NK-92 treated with Interleukin-12 subunit alpha and Interleukin-12 subunit beta, amount 100 ng/mL, for 24 hours (cell line): ENCODE measurements around the gene KCNIP4.
"Not testable (repeated sequence)": the region's sequence is repeated elsewhere in the genome, so short reads cannot be mapped to it uniquely, and the experiment has no call there.

Source experiments
- DNase-seq: peaks from one replicate; lab custom pipeline; 2025; lab: John Stamatoyannopoulos, UW

KCNIP4 gene

DNA sequence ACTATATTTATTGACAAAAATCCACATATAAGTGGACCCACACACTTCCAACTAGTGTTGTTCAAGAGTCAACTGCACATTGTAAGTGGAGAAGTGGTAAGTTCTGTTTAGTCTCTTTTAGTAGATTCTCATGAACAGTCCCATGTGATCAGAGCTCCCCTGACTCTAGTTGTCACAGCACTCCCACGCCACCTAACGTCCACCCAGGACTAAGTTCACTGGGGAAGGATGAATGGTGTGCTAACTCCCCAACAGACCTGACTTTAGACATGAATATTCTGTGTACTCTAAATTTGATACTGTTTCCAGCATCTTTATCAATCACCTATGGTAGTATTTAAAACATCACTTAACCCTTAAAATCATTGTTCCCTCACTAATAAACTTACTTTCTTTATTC lies 1188.5 kb downstream of the KCNIP4 start:
- DNase-seq, result no peak

DNA sequence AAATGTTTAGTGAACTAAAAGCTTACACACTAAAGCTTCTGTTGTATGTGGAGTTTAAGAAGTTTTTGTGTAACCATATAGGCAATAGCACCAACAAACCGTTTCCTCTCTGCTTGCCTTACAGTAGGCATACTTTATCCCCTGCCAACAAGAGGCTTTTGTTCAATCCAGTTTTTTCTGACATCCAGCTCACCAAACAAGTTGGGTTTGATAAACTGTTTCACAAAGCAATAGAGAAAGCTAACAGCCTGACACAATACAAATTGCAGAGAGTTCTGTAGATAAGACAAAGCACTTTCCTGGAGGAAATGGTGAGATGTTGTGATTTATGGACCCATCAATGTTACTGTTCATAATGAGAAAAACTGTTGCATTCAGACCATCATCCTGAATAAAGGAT lies 1194.5 kb downstream of the KCNIP4 start:
- DNase-seq, result no peak

DNA sequence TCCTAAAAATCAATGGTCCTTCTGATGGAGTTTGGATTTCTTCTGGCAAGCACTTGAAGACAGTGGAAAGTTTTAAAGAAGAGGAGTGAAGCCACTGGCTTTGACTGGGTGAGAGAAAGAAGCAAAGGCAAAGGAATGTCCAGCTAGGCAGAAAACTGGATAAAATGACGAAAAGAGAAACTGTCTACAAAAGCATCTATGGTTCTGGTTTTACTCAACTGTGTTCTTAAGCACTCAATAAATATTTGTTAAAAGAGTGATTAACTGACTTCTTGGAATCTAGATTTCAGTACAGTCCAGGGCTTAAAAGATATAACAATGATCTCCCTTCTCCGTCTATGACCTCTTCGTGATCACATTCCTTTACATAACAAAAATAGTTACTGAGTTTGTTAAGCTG lies 1195.9 kb downstream of the KCNIP4 start:
- no peak for DNase-seq

DNA sequence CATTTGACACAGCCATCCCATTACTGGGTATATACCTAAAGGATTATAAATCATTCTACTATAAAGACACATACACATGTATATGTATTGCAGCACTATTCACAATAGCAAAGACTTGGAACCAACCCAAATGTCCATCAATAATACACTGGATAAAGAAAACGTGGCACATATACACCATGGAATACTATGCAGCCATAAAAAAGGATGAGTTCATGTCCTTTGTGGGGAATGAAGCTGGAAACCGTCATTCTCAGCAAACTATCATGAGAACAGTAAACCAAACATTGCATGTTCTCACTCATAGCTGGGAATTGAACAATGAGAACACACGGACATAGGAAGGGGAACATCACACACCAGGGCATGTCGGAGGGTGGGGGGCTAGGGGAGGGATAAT lies 1202.6 kb downstream of the KCNIP4 start:
- not testable (repeated sequence) for DNase-seq

DNA sequence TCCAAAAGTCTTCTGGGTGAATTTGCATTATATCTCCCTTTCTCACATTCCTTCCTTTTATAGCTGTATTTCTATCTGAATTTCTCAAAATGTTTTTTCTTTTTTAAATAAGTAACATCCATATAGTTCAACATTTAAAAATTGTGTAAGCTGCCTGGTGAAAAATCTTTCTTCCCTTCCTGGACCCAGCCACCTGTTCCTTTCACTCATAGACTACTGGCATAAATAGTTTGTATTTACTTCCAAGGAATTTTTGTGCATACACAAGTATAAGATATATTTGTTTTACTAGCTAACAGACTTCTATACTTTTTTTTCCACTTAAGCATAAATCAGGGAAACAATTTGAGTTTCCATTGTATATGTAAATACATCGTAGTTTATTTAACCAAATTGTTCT lies 1212.6 kb downstream of the KCNIP4 start:
- no peak for DNase-seq

DNA sequence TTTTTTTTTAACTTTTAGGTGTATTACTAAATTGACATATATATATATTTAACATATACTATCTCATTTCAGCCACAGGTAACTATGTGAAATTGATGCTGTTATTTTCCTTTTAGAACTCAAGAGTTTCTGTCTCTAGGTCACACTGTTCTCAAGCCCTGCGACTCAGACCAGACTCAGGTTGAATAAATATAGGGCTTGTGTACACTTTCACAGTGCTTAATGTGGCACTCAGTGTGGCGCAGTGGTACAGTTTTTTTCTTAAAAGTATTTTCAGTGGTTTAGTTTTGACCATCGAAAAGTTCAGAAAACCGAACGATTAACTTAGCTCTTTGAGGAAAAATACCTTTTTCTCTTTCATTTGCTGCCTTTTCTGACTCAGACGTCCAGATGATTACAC lies 1223.7 kb downstream of the KCNIP4 start:
- no peak for DNase-seq

DNA sequence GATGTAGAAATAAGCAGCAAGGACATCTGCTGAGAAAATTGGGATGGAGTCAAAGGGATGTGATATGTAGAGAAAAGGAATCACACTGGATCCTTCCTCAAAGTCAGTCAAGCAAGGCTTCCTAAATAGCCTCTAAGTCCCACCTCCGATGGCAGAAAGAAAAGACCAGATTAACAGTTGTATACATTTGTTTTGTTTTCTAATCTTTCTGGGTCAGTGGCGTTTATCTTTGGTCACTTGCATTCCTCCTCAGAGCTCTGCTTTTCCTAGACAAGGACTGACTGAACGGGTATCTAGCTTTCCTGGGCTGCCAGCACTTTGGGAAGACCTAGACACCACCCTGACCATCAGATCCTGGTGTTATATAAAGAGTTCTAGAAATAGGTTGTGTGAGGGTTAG lies 1225.1 kb downstream of the KCNIP4 start:
- no peak for DNase-seq

DNA sequence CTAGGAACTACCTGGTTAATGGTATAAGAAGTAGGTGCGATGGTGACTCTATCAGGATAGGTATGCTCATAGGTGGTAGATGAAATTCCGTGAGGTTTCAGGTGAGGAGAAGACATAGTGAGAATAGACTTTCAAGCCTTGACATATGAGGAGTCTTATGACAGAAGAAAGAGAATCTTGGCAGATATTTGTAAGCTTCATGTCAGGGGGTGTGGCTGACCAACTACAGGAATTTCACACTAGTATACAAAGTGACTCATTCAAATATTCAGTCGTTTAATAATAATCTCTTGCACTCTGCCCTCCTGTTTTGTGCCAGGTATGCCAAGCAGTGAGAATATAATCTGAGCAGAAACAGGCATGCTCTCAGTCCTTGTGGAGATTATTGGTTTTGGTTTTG lies 1225.6 kb downstream of the KCNIP4 start:
- DNase-seq, result no peak

DNA sequence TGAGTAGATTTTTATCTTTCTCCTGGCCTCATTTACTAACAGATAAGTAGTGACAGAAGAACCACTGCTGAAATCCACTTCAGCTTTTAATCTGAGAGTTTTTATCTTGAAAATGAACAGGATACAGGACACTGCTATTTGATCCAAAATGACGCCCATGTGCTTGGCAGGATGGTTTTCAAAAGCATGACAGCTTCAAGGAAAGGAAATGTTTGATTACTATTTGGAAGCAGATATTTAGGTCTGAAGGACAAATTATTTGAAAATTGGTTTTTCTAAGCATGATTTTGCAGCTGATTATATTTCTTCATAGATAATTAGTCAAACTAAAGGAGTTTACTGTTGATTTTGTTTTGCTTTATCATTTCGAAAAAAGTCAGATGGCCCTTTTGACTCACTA lies 1237.2 kb downstream of the KCNIP4 start:
- no peak for DNase-seq

DNA sequence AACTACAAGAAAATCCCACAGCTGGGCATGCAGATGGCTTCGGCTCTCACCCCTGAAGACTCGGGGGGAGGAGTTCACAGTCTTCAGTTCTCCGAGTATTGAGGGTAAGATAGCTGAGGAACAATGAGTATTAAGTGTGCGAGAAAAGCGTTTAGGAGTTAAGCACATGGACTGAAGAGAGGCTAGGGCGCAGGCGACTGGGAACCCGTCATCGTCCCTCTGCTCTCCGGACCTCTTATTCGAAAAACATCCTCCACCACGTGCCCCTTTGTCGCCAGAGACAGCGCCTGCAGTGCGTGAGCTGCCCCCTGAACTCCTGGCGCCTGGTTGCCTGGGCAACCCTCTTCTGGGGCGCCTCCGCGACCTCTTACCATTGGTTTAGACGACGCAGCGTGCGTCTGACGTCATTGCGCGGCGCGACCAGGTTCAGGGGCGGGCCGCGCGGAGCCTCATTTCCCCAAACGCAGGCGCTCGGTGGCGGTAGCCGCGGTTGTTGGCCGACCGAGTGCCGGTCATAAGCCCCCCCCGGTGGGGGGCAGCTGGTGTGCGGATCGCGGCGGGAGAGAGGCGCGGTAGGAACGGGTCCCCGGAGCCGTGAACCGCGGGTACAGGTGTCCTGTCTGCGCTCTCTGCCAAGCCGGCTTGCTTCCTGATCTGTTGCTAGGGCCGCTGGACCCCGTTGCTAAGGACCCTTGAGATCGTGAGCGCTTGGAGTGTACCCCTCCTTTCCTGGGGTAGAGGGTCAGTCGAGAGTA lies 1248.4 kb downstream of the KCNIP4 start, which contains the start of gene PACRGL:
TSS of gene PACRGL (plus strand) at position 452 of the 755 bp plus-strand sequence. CDS start 4,024 bp downstream, outside the sequence.
- DNase-seq, result peak; percentile 88

DNA sequence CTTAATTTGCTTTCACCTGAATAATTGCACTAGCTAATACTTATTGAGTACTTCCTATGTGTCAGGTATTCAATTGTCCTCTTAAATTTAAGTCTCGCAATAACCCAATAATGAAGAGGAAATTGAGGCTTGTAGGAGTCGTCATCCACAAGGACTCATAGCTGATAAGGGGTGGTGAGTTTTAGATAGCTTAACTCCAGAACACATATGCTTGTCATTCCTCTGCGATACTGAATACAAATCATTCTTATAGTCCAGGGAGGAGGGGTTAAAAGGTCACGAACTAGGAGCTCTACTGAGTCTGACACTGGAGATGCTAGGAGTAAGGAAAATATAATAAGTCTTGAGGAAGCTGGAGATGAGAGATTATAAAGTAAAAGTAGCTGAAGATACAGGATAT lies 1249.8 kb downstream of the KCNIP4 start:
- no peak for DNase-seq

DNA sequence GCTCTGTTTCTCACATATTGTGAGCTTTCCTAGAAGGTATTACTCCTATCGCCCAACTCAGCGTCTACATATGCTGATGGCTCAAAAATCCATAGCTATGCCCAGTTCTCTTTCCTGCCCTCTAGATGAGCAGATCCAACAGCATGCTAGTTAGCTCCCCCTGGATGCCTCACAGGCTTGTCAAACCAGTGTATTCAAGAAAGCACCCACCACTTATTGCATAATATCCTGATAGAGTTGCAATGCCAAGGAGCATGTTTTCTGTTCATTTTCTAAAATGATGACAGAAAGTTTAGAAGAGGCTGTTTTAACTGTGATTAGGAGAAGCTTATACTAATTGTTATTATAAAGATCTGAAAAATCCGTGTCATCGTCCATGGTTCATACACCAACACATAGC lies 1250.2 kb downstream of the KCNIP4 start:
- no peak for DNase-seq

DNA sequence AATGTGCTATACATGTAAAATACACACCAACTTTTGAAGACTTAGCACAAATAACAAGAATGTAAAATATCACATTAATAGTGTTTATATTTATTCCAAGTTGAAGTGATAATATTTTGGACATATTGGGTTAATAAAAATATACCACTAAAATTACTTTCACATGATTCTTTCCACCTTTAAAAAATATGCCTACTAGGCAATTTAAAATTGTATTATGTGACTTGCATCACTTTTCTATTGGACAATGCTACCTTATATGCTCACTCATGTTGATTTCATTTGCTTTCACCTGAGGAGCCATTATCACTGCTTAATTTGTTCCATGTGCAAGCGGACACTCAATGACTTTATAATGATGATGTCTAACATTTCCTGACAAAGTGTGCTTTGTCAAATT lies 1251.8 kb downstream of the KCNIP4 start:
- no peak for DNase-seq

DNA sequence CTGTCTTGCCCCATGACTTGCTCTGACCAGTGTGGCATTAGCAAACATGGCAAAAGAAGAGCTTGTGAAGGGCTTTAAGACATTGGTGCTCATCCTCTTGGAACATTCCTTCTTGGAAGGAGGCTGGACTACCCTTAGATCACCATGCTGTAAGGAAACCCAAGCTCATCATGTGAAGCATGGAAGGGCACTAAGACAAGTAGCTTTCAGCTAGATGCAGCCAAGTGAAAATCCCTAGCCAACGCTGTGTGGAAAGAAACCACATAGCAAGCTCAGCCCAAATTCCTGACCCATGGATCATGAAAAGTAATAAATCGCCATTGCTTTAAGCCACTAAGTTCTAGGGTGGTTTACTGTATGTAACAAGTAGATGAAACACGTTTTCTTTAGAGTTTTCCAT lies 1260.7 kb downstream of the KCNIP4 start:
- no peak for DNase-seq

DNA sequence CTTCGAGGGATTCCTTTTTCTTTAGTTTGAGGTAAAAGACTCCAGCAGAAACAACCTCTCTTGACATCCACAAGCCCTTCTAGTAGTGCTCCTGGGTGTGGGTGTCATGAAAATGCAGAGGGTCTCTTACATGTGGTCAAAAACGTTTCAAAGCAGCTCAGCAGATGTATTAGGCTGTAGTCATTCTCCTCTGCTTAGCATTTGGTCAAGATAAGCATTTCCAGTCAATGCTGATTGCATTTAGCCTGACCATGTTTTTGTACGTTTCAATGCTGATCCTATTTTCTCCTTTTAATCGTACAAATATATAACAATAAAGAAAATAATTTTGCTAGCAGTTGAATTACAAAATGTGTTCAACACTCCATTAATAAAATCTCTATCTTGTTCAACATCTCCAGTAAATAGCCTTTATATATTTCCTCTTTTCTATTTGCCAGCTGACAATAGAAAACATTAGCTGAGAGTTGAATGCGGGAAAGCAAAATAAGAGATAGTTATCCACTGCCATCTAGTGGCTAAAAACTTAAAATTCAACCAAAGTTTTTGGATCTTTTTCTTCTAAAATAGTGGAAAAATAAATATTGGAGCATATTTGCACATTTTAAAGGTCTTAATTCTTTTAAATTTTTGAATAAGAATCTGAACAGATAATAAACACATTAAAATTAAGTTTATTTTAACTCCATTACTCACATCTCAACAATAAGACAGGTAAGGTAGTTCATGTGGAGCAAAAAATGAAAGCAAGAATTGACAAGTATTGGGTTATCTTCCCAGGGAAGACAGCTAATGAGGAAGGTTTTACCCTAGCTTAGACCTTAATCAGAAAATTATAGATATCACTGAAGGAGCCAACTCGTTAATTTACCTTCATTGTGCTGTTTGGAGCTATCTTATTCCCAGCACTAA lies 1263.5 kb downstream of the KCNIP4 start:
- DNase-seq, result no peak

DNA sequence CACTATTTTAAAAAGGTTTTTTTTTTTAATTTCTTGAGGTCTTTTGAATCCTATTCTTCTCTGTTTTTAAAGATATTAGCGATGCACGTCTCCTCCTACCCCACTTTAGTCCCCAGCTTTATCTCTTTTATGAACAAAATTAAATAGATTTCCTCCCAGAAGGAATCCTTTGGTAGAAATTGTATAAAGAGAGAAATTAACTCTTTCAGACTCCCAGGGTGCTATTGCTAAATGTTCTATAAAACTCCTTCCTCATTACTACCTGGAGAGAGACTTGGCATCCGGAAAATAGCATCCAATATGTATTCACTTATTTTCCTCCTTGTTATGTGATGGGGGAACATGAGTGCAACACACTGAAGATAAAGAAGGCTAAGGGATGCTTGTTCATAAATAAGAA lies 1264.8 kb downstream of the KCNIP4 start:
- DNase-seq, result no peak

DNA sequence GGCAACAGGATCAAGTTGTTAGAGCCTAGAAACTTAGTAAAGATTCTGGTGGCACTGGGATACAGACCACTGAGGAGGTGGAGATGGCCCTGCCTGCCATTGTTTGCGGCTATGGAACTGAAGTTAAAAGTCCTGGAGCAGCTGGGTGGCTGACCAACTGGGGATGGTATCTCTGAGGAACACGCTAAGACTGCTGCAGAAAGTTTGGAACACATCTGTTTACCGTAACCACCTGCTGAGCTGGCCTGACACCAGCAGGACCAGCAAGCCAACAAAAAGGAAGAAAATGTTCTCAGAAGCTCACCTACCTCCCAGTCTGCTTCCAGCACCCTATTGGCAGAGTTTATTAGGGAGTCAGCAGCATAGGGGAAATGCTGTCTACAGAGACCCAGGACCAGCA lies 1265.7 kb downstream of the KCNIP4 start:
- DNase-seq, result no peak

DNA sequence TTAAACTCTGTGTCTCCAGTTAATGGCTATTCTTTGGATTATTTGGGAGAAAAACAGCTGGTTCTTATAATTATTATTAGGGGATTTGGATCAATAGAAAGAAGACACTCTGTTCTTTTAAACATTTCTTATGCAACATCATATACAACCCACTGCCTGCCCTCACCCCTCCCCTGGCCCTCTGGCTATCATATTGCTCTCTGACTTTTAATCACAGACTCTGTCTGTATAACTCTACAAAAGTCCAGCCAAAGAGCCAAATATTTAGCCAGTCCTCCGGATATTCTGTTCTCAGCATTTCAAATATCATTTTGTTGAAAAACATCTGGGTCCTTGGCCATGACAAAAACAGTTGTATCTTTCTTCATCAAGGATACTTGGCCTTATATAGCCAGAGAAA lies 1267.3 kb downstream of the KCNIP4 start:
- no peak for DNase-seq

DNA sequence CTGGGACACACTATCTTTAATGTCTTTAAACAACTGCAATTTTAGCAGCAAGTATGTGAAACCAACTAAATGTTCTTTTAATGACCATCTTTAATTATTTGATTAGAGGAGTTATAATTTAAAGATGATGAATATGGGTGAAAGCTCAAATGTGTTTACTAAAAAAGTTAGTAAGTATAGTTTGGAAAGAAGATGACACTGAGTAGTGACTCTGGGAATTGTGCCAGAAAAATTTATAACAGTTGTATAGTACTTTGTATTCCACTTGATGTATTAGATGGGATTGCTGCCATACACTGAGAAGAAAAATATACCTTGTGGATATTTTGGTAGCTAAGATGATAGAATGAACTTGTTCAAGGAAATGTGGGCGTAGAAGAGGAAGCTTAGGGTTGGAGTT lies 1267.8 kb downstream of the KCNIP4 start:
- no peak for DNase-seq

DNA sequence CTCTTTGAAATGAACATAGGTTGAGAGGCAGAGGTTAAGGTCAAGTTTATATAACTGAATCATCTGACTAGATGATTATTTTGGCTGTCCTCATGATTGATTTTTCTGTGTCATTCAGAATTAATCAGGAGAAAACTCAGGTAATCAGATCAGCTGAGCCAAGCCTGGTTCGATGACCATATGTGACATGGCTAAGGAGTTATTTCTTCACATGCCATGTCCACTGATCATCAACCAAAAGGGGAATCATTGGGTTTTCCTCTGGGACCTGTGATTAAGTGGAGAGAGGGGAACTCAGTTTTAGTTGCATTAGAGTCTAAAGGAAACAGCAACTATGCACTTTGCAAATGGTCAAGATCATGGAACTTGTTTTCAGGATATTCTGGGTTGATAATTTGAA lies 1268.6 kb downstream of the KCNIP4 start:
- no peak for DNase-seq
